ENCODE measurements around the gene DAB2IP.

DAB2IP gene

GRCh38 chr9:121809356-121810050 is 158.1 kb downstream of the DAB2IP start:
- DNase-seq, result no peak

GRCh38 chr9:121810489-121810888 is 159.1 kb downstream of the DAB2IP start:
- no peak for DNase-seq

- no peak for DNase-seq
Observed at GRCh38 chr9:121811140-121811539, 159.7 kb downstream of the DAB2IP start.

GRCh38 chr9:121811751-121812150 is 160.3 kb downstream of the DAB2IP start:
- DNase-seq, result no peak

GRCh38 chr9:121812159-121812735 is 160.8 kb downstream of the DAB2IP start:
- no peak for DNase-seq

GRCh38 chr9:121813519-121814210 is 162.2 kb downstream of the DAB2IP start:
- no peak for DNase-seq

GRCh38 chr9:121814594-121814993 is 163.2 kb downstream of the DAB2IP start:
- no peak for DNase-seq

- DNase-seq, result no peak
Observed at GRCh38 chr9:121815084-121815483, 163.7 kb downstream of the DAB2IP start.

- DNase-seq, result no peak
Observed at GRCh38 chr9:121815546-121816448, 164.4 kb downstream of the DAB2IP start.

GRCh38 chr9:121816449-121816817 is 165.0 kb downstream of the DAB2IP start:
- DNase-seq, result no peak

GRCh38 chr9:121816845-121817450 is 165.5 kb downstream of the DAB2IP start:
- DNase-seq, result no peak

- DNase-seq, result no peak
Observed at GRCh38 chr9:121817476-121817875, 166.0 kb downstream of the DAB2IP start.

GRCh38 chr9:121818016-121818661 is 166.7 kb downstream of the DAB2IP start:
- DNase-seq, result no peak

- DNase-seq, result no peak
Observed at GRCh38 chr9:121818841-121819427, 167.5 kb downstream of the DAB2IP start.

GRCh38 chr9:121819428-121820231 is 168.2 kb downstream of the DAB2IP start:
- DNase-seq, result no peak

GRCh38 chr9:121820286-121821005 is 169.0 kb downstream of the DAB2IP start:
- no peak for DNase-seq

- no peak for DNase-seq
Observed at GRCh38 chr9:121821326-121821725, 169.9 kb downstream of the DAB2IP start.

GRCh38 chr9:121822093-121823085 is 171.0 kb downstream of the DAB2IP start:
- no peak for DNase-seq

Measured in activated CD4-positive, alpha-beta T cell treated with anti-CD3 and anti-CD28 coated beads for 1 hour (primary cell).